T1000 (cell line): ENCODE results near the gene TRAPPC1.

Experiments
- DNase-seq: peaks from one replicate; lab custom pipeline; 2025; ENCODE audit warnings: mixed read lengths; lab: John Stamatoyannopoulos, UW

The TRAPPC1 gene

DNA sequence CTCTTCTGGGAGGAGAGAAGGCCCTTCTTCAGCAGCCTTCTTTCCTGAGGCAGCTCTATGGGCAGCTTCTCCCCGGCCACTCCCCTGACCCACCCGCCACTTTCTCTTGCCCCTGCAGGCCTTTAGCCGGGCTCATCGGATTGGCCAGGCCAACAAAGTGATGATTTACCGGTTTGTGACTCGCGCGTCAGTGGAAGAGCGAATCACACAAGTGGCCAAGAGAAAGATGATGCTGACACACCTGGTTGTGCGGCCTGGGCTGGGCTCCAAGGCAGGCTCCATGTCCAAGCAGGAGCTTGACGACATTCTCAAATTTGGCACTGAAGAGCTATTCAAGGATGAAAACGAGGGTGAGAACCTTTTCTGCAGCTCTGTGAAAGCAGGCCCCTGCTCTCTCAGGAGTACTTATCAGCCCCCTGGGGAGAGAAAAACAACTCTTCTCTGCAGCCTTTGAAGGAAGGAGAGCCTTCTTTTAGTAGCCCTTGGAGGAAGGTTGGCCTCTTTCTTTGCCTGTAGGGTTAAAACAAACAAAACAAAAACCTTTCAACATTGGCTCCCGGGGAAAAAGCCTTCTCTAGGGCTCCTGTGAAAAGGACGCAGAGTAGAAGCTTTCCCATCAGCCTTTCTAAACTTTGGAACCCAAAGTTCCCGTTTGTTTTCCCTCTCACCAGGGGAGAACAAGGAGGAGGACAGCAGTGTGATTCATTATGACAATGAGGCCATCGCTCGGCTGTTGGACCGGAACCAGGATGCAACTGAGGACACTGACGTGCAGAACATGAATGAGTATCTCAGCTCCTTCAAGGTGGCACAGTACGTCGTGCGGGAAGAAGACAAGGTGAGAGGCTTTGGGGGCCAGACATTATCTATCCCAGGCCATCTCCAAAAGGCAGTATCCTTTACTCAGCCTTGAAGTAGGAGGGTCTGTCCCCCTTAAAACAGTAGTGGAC lies 28.3 kb downstream of the TRAPPC1 start:
- DNase-seq, result no peak

DNA sequence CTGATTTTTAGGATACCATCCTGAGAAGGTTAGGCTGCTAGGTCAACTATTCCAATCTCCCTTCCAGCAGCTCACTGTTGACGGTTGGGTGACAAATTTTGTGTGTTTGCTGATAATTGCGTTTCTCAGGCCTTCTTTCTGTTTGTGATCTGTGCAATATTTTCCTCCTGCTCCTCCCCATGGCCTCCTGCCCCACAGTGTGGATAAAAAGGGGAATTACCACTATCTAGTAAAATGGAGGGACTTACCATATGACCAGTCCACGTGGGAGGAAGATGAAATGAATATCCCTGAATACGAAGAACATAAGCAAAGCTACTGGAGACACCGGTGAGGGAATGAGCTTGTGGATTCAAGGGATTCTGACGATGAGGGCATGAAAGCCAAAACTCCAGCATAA lies 34.0 kb downstream of the TRAPPC1 start:
- DNase-seq, result no peak

DNA sequence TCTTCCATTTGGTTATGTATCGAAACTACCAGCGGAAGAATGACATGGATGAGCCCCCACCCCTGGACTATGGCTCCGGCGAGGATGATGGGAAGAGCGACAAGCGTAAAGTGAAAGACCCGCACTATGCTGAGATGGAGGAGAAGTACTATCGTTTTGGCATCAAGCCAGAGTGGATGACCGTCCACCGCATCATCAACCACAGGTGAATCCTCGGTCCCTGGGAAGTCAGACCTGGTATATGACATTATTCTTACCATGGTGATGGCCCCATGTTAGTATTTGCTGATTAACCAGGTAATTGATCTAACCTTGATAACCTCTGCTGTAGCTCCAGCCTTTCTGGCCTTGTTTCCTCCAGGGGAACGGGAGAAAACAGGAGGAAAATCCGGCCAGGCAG lies 34.7 kb downstream of the TRAPPC1 start:
- no peak for DNase-seq

DNA sequence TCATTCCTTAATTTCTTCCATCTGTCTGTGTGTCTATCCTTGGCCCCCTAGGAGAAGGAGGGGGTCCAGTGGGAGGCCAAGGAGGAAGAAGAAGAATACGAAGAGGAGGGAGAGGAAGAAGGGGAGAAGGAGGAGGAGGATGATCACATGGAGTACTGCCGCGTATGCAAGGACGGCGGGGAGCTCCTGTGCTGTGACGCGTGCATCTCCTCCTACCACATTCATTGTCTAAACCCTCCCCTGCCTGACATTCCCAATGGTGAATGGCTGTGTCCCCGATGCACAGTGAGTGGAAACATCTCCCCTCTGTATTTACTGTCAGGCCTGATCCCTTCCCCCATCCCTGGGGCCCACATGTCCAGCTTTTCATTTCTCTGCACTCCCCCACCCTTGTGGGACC lies 36.9 kb downstream of the TRAPPC1 start:
- no peak for DNase-seq

DNA sequence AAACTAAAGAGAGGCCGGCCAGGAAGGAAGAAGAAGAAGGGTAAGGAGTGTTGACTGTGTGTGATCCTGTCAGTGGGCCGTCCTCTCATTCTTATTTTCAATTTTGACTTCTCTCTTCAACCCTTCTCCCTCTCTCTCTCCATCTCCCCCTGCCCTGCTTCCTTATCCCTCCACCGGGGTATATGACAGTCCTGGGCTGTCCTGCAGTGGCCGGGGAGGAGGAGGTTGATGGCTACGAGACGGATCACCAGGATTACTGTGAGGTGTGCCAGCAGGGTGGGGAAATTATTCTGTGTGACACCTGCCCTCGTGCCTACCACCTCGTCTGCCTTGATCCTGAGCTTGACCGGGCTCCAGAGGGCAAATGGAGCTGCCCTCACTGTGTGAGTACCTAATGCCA lies 37.5 kb downstream of the TRAPPC1 start:
- no peak for DNase-seq

DNA sequence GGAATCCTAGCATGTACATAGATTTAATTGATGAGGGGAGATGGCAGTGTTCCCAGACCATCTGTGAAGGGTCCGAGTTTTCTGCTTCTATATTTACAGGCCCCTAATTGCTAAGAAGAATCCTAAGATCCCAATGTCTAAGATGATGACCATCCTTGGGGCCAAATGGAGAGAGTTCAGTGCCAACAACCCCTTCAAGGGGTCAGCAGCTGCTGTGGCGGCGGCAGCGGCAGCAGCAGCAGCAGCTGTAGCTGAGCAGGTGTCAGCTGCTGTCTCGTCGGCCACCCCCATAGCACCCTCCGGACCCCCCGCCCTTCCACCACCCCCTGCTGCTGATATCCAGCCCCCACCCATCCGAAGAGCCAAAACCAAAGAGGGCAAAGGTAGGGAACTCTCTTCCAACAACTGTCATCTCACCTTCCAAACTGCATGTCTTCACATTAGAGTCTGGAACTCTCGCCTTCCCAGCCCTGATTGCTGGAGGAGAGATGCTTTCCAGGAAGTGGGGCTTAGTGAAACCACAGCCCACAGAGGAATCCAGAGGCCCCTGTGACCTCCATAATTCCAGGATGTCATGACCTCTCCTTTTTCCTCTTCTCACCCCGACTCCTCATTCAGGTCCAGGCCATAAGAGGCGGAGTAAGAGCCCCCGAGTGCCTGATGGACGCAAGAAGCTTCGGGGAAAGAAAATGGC lies 38.4 kb downstream of the TRAPPC1 start:
- no peak for DNase-seq

DNA sequence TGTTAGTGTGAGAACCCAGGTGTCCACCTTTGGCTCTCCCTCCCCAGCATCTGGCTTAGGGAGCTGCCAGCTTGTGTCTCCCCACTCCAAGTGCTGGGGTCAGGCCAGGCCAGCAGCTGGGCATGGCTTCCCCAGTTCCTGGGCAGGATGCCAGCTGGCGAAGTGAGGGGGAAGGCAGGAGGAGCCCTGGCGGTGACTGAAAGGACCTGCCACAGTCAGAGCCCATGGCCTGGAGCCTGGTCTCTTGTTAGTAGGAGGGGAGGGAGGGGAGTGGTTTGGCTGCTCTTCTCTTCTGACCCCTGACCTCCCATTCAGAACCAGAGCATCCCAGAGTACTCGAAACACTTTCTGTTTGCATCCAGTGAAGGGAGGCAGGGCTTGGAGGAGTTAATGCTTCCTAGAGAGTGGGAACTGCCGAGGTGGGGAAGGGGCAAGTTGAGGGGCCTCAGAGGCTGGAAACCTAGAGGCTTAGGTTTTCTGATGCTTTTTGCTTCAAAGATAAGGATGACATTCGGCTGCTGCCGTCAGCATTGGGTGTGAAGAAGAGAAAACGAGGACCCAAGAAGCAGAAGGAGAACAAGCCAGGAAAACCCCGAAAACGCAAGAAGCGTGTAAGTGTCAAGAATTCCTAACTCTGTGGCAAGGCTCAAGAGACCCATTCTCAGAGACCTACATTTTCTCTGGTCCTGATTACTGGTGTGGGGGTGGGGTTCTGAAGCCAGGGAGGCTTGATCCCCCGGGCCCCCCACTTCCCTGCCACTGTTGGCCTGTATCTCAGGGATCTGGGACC lies 42.4 kb downstream of the TRAPPC1 start:
- DNase-seq, result peak; percentile 80

DNA sequence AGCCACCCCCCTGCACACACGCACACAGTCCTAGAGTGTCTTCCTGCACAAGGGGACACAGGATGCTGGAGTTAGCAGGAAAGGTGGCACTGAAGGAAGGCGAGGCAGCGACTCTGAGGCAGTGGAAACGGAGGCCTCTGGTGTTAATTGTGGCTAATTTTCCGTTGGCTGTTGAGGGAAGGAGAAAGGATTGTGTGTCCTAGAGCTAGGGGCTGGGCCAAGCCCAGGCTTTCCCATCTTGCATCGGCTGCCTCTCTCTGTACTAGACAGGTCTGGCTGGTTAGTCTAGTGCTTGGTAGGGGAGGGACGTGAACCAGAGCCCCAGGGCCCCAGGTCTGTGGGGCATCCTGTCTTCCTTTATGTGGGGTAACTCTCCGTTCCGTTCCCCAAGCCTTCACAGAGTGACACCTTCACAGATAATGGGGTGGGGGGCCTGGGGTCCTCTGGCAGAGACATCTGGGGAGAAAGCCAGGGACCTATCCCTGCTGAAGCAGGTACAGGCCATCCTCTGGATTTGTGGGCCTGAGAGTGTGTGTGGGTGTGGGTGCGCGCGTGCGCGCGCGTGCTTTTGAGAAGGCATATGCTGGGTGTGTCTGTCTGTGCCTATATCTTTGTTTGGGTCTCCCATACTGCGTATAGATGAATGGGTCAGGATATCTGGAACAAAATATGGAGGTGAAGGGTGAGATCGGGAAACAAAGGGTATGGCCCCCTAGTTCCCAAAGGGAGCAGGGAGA lies 43.4 kb downstream of the TRAPPC1 start, which contains the start of gene CHD3:
Gene CHD3 (plus strand): TSS at position 606 of the 737 bp plus-strand sequence. CDS start 212 bp downstream, outside the sequence.
- no peak for DNase-seq

DNA sequence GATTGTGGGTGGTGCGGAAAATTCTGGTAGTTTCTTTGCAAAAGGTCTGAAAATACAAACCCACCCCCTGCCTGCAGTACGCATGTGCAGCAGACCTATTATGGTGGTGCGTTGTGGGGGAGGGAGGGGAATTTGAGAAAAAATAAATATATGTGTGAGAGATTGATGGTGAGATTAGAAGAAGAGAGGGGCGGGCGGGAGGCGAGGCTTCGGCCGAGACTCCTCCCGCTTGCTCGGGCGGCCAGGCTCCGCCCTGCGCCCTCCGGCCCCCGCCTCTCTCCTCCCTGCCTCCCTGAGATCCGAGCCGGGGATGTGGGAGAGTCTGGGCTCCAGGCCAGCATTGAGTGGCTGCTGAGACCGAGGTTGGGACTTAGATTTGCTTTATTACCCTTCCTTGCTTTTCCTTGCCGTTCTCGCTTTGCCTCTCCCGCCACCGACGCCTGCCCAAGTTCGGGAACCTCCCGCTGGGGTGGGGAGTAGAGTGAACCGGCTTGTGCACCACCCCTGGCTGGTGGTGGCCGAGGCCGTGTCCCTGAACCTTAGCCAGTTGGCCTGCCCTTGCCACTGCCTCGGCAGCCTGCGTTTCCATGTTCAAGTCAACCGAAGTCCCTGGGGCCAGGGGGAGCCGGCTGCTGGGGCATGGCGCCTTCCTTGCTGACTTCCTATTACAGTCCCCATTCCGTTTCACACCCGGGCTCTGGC lies 44.1 kb downstream of the TRAPPC1 start:
- peak; percentile 91 for DNase-seq

DNA sequence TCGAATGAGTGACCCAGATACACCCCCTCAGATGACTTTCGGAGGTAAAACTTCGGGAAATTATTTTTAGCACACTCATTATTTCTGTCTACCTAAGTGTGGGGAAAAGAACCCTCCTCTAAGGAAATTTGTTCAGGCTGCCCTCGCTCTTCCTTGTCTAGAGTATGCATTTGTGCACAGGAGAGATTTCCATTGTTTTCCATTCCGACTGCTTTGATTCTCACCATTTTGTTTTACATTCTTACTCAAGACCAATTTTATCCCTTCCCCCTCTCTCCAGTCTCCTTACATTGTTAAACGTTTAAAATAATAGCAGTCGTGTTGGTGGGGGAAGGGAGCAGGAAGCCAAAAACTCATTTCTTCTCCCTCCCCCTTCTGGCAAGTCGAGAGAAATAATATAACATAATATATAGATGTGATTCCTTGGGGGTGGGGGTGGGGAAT lies 44.7 kb downstream of the TRAPPC1 start:
- no peak for DNase-seq

DNA sequence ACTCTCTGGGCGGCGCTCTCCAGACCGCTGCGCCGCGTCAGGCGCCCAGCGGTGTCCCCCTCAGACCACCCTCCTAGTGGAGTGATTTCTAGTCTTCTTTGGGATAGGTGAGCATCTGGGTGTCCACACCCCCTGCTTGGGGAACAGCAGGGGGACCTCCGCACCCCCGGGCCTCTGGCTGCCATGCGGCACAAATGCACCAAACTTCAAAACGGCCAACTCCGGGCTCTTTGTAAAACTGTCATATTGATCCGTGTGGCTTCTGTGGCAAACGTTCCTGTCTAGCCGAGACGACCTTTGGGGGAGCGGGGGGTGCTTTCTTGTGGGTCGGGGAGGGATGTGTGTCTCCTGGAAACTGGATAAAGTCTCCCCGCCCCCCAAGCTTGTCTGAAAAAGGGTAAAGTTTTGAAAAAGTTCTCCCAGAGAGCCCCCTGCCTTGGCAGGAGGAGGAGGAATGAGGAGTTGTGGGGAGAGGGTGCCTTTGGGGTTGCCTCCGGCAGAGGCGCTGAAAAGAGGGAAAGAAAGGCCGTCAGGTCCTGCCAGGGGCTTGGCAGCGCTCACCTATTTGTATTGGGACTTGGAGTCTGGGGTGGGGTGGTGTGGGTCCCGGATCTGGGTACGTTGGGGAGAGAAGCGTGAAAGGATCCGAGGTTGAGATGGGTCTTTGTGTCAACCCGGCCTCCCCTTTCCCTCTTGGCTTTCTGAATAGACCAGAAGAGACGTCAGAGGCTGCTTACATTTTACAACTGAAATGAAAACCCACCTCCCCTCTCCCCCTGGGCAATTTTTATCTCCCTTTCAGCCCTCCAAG lies 45.3 kb downstream of the TRAPPC1 start:
- DNase-seq, result no peak

DNA sequence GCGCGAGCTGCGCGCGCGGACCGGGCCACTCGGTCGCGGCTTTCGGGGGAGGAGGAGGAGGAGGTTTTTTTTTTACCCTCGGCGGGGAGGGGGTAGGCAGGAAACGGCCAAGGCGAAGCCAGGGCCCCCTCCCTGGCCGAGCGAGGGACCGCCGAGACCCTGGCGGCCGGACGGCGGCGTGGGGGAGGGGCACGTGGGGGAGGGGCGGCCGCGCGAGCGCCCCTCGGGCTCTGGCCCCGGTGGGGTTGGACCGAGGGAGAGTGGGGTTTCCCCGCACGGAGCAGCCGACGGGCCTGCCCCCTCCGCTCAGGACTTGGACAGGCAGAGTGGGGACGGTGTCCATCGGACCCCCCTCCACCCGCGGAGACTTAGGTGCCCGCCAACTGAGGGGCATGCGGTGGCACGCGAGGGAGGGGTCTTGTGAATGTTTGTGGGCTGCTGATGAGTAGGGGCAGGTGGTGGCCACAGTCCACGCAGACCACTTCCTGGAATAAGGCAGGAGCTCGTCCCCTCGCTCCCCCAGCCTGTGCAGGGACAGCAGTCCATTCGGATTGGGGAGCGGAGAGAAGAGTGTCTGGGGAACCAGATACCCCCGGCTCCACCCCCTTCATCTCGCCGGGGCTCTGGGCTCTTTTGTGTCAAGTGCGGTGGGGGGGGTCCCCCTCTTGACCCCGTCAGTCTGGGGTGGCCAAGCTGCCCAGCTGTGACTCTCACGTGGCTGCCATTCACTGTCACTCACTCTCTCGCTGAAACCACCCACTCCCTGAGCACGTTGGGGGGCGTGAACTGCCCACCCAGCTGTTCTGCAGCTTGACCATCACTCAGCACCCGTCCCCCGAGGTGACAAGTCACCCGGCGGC lies 46.1 kb downstream of the TRAPPC1 start:
- DNase-seq, result peak; percentile 21

DNA sequence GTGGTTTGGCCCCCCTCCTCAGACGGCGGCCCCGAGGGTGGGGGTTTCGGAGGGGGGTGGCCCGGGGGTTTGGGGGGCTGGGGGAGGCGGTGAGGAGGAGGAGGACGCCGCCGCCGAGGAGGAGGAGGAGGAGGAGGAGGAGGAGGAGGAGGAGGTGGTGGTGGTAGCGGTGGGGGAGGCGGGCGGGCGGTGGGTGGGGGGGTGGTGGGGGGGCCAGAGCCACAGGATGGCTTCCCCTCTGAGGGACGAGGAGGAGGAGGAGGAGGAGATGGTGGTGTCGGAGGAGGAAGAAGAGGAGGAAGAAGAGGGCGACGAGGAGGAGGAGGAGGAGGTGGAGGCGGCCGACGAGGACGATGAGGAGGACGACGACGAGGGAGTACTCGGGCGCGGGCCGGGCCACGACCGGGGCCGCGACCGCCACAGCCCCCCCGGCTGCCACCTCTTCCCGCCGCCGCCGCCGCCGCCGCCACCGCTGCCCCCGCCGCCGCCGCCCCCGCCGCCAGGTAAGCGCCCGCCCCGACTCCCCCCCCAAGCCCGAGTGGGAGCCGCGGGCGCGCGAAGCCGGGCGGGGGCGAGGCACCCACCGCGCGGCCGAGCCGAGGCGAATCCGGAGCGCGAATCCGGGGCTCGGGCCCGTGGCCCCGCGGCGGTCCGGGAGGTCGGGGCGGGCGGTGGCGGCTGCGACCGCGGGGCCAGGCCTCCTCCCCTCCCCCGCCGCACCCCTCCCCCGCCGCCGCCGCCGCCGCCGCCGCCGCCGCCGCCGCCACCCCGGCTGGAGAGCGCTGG lies 47.0 kb downstream of the TRAPPC1 start:
- DNase-seq, result no peak

DNA sequence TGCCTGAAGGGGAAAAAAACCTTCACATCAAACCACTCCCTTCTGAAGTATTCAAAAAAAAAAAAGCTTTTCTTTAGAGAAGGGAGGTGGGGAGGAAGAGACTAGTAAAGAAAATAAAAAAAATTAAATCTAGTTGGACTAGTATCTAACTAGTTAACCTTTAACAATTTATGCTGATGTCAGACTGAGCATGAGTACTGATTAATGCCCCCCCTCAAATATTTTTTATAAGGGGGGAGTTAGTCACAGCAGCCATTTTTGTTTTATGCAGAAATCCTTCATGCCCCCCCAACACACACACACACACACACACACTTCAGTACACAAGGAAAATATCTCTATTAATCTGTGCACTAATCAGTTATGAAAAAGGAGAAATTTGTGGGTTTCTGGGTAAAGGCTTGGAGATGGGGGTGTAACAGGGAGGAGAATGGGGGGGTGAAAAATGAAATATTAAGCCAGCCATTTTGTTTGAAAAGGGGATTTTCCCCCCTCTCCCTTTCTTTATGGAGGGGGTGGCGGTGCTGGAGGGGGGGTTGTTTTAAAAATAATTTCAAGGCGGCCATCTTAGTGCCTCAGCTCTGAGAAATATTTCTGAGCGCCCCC lies 47.9 kb downstream of the TRAPPC1 start:
- no peak for DNase-seq

DNA sequence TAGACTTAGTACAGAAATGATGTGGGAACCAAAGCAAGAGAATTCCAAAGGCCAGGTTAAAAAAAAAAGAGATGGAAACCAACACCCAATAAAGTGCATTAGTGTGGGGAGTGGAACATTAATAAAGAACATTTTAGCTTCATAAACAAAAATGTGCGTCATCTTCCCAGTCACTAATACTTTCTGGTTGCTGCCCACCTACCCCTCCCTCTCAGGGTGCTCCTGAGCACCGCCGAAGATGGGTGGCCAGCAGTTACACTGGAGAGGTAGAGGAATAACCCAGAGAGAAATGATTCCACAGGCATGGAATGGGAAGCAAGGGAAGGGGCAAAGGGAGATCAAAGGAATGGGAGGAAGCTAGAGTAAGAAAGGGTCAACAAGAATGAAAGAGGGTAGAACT lies 49.1 kb downstream of the TRAPPC1 start:
- DNase-seq, result no peak

DNA sequence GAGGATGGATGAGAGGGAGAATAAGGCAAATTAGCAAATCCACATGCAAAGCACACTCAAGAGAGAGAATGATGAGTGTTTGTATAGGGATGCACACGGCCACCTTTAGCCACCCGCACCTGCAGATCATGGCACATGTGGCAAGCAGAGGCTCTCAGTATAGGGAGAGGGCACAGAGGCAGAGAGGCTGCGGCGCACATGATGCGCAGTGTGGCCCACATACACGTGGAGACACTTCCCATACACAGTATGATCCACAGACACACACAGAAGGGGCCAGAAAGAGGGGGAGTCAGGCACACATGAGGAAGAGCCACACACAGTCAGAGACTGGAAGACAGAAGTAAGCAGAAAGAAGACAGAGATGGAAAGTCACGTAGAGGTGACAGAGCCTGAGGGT lies 49.7 kb downstream of the TRAPPC1 start:
- DNase-seq, result no peak

DNA sequence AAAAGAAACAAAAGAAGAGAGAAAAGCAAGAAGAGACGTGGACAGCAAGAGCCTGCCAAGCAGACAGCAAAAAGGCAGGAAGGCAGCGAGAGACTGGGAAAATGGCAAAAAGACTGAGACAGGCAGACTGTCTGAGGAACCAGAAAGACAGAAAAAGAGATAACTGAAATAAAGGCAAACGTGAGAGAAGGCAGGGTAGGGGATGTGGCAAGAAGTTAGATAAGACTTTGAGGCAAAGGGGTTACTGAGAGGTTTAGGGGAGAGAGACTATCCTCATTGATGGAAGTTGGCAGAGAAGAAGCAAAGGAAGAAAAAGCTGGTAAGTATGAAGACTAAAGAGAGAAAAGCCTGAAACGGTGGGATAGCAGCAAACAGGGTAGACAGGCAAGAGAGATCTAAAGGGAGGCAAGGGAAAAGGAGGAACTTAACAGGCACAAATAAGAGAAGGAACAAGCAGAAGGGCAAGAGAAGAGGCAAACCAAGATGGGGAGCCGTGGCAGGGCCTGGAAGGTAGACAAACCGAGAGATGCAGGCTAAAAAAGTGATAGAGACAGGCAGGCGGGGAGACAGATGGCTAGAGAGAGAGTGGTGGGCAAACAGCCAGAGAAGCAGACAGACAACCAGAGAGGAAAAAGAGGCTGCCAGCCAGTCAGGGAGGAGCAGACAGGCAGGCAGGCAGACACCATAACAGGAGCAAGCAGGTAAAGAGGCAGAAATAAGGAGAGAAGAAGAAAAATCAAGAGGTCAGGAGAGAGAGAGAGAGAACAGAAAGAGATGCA lies 50.3 kb downstream of the TRAPPC1 start:
- no peak for DNase-seq
